A549 (cell line): Measurements from ENCODE around the gene ZNF423. TPM values are rescaled to one million over a fixed set of nuclear protein-coding genes. Genes with fewer than 3 reads are reported as not detected.

ENCODE experiments used
- ATAC-seq, 2 experiments: fragments of 200-7000 bp in 1 of 2; fragments of >200 bp in 1 of 2; cut with Nextera tagmentation in 1 of 2; cut with Tn5 transposase in 1 of 2; 3 replicates each; pipeline versions ENCODE4 v1.8.0 to v1.9.1; 2018 to 2020; ENCODE audit warnings: mild to moderate bottlenecking in 1 of 2, moderate library complexity in 1 of 2
- CTCF ChIA-PET: fragments of 300-600 bp; sonication (Branson Sonifier 250); formaldehyde crosslinking; extraction: SDS; loops from one replicate; lab custom pipeline; 2021; ENCODE audit warnings: antibody characterized with exemption, inconsistent platforms; lab: Yijun Ruan, JAX
- POLR2A ChIA-PET: fragments of 350-600 bp; formaldehyde crosslinking; extraction: SDS; loops from one replicate; lab custom pipeline; 2021; ENCODE audit warnings: antibody characterized with exemption, inconsistent platforms; lab: Yijun Ruan, JAX
- DNase-seq, 2 experiments: peaks; one replicate each; pipeline versions ENCODE4 v3.0.0 to v3.0.0-alpha.2; 2011 to 2016; ENCODE audit warnings: low read depth in 1 of 2, low spot score in 1 of 2
- FAIRE-seq: peaks from 2 replicates; lab custom pipeline; 2011; peaks lifted over from hg19 to GRCh38; lab: Jason Lieb, UNC
- H3K27ac ChIP-seq, 2 experiments: fragments of >200 bp; sonication (Bioruptor Twin); formaldehyde crosslinking; 3 replicates each; pipeline ENCODE4 v1.5.1; 2016 to 2017
- H3K4me1 ChIP-seq: fragments of >200 bp; sonication (Bioruptor Twin); formaldehyde crosslinking; 3 replicates; pipeline ENCODE4 v1.6.1; 2016
- H3K4me2 ChIP-seq: fragments of >200 bp; sonication (Bioruptor Twin); formaldehyde crosslinking; 3 replicates; pipeline ENCODE4 v1.6.1; 2016
- H3K4me3 ChIP-seq: fragments of >200 bp; sonication (Bioruptor Twin); formaldehyde crosslinking; 3 replicates; pipeline ENCODE4 v1.5.1; 2016
- H3K9me3 ChIP-seq: fragments of >200 bp; sonication (Bioruptor Twin); formaldehyde crosslinking; 3 replicates; pipeline ENCODE4 v1.6.1; 2016
- CBX2 ChIP-seq: fragments of 200-600 bp; sonication (generic); IDR thresholded peaks from 2 replicates; pipeline ENCODE4 v1.6.1; 2016; ENCODE audit warnings: low read depth, mild to moderate bottlenecking, borderline replicate concordance
- CBX8 ChIP-seq: fragments of 200-600 bp; sonication (generic); IDR thresholded peaks from 2 replicates; pipeline ENCODE4 v1.6.1; 2016
- CEBPB ChIP-seq, 2 experiments: fragments of >200 bp in 1 of 2; sonication (Bioruptor Twin) in 1 of 2; formaldehyde crosslinking in 1 of 2; IDR thresholded peaks; 2 replicates each; pipeline ENCODE4 v1.6.1; 2012 to 2016
- CHD2 ChIP-seq: fragments of 150-350 bp; IDR thresholded peaks from 2 replicates; pipeline ENCODE4 v1.6.1; 2014; ENCODE audit warnings: low read length; ENCODE audit not compliant: partially characterized antibody
- EP300 ChIP-seq, 2 experiments: fragments of >200 bp; sonication (Bioruptor Twin); formaldehyde crosslinking; IDR thresholded peaks; 2 replicates in 1 of 2; 3 replicates in 1 of 2; pipeline ENCODE4 v1.6.1; 2016 to 2017
- HEYL ChIP-seq: fragments of 250-450 bp; sonication (Bioruptor Pico); IDR thresholded peaks from 2 replicates; pipeline ENCODE4 v1.8.0; 2021; ENCODE audit warnings: mild to moderate bottlenecking, moderate library complexity
- HOXB5 ChIP-seq: fragments of 250-450 bp; sonication (Bioruptor Pico); IDR thresholded peaks from 2 replicates; pipeline ENCODE4 v1.5.0; 2020; ENCODE audit warnings: mild to moderate bottlenecking, moderate library complexity
- KDM1A ChIP-seq: fragments of 200-600 bp; sonication (generic); IDR thresholded peaks from 2 replicates; pipeline ENCODE4 v1.6.1; 2016; ENCODE audit warnings: low read depth, mild to moderate bottlenecking
- MAFK ChIP-seq: fragments of 450-650 bp; IDR thresholded peaks from 2 replicates; pipeline ENCODE4 v1.6.1; 2014; ENCODE audit not compliant: partially characterized antibody
- MAZ ChIP-seq: fragments of 150-350 bp; IDR thresholded peaks from 2 replicates; pipeline ENCODE4 v1.6.1; 2014; ENCODE audit warnings: antibody characterized with exemption, low read depth, low read length, borderline replicate concordance
- MYC ChIP-seq: IDR thresholded peaks from 2 replicates; pipeline ENCODE4 v1.6.1; 2012; ENCODE audit warnings: mild to moderate bottlenecking, inconsistent platforms, low read length, improper control_type of control experiment, borderline replicate concordance
- NR3C1 ChIP-seq: fragments of >200 bp; sonication (Bioruptor Twin); formaldehyde crosslinking; IDR thresholded peaks from 3 replicates; pipeline ENCODE4 v1.6.1; 2017
- PHF8 ChIP-seq: fragments of 200-600 bp; sonication (generic); IDR thresholded peaks from 2 replicates; pipeline ENCODE4 v1.6.1; 2016; ENCODE audit warnings: low read depth, mild to moderate bottlenecking, antibody characterized with exemption, moderate library complexity, borderline replicate concordance
- POLR2A ChIP-seq: IDR thresholded peaks from 2 replicates; pipeline ENCODE4 v1.6.1; 2012; ENCODE audit warnings: mild to moderate bottlenecking, low read length
- POLR2AphosphoS2 ChIP-seq: conservative IDR thresholded peaks from 2 replicates; pipeline ENCODE4 v1.6.1; 2012; ENCODE audit warnings: low read length, improper control_type of control experiment, inconsistent platforms
- RAD21 ChIP-seq, 2 experiments: fragments of >200 bp in 1 of 2; sonication (Bioruptor Twin) in 1 of 2; formaldehyde crosslinking in 1 of 2; IDR thresholded peaks in 1 of 2; conservative IDR thresholded peaks in 1 of 2; 2 replicates in 1 of 2; 3 replicates in 1 of 2; pipeline ENCODE4 v1.6.1; 2012 to 2018; ENCODE audit warnings: inconsistent platforms in 1 of 2
- RNF2 ChIP-seq: fragments of 200-600 bp; sonication (generic); IDR thresholded peaks from 2 replicates; pipeline ENCODE4 v1.6.1; 2016; ENCODE audit warnings: low read depth, mild to moderate bottlenecking, antibody characterized with exemption, moderate library complexity, borderline replicate concordance
- SMC3 ChIP-seq: fragments of >200 bp; sonication (Bioruptor Twin); formaldehyde crosslinking; IDR thresholded peaks from 3 replicates; pipeline ENCODE4 v1.6.1; 2018; ENCODE audit warnings: inconsistent platforms
- TFCP2L1 ChIP-seq: fragments of 250-450 bp; sonication (Bioruptor Pico); IDR thresholded peaks from 2 replicates; pipeline ENCODE4 v1.5.0; 2021; ENCODE audit warnings: mild to moderate bottlenecking
- TP53 ChIP-seq: fragments of 250-450 bp; sonication (Bioruptor Pico); IDR thresholded peaks from 2 replicates; pipeline ENCODE4 v1.5.0; 2021; ENCODE audit warnings: mild to moderate bottlenecking, moderate library complexity
- WGBS: methylation state at CpG from one replicate; pipeline ENCODE4 v1.1.6; 2017; ENCODE audit errors: missing lambda C conversion rate; 5-methylcytosine and 5-hydroxymethylcytosine counted together
- polyA plus RNA-seq, 4 experiments: library from polyadenylated mRNA; depleted of rRNA in 3 of 4; stranded (reverse); fragments of >200 nt; fragmentation: RNase III in 1 of 4; extraction: RNeasy Plus Mini Kit Qiagen cat#74134 plus additional on column Dnase treatment in 1 of 4; gene quantifications; 2 replicates in 3 of 4; 3 replicates in 1 of 4; pipeline ENCODE4 v1.2.3, GENCODE V29; 2011 to 2017
- TF ChIP-seq, protein P1 (sequence below): fragments of 250-450 bp; sonication (Bioruptor Pico); IDR thresholded peaks from 2 replicates; pipeline ENCODE4 v1.5.0; 2021; ENCODE audit warnings: mild to moderate bottlenecking, moderate library complexity, borderline replicate concordance
- TF ChIP-seq, protein P2 (sequence below): fragments of 250-450 bp; sonication (Bioruptor Pico); IDR thresholded peaks from 2 replicates; pipeline ENCODE4 v1.5.0; 2020; ENCODE audit warnings: low read depth, mild to moderate bottlenecking, moderate library complexity
- TF ChIP-seq, protein P3 (sequence below): IDR thresholded peaks from 2 replicates; pipeline ENCODE4 v1.6.1; 2012
- TF ChIP-seq, protein P4 (sequence below): fragments of >200 bp; sonication (Bioruptor Twin); formaldehyde crosslinking; IDR thresholded peaks from 3 replicates; pipeline ENCODE4 v1.6.1; 2016
- TF ChIP-seq, protein P5 (sequence below): fragments of 450-650 bp; IDR thresholded peaks from 2 replicates; pipeline ENCODE4 v1.6.1; 2014; ENCODE audit warnings: antibody characterized with exemption
- TF ChIP-seq, protein P6 (sequence below): fragments of >200 bp; sonication (Bioruptor Twin); formaldehyde crosslinking; IDR thresholded peaks from 3 replicates; pipeline ENCODE4 v1.5.1; 2016

The ZNF423 gene
- polyA plus RNA-seq, 2 of the 4 experiments (the other 2 are of a cell fraction): 0.04 to 0.10 TPM

DNA sequence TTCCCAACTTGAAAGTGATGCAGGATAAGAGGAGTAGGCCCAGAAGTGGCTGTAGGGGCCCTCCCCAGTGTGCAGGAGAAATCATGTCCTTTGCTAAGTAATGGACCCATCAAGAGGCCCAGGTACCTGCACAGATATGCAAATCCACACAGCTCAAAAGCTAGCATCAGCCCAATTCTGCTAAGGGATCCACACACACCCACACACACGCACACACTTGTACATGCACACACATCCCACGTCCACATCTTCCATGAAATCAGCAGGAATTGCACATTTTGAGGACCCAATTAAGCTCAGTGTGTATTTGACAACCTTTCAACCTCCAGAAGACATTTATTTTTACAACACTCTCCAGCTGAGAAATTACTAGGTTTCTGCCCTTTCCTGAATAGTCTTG is 297.5 kb downstream of the ZNF423 start:
- no peaks in the 10 kb centered on the region for H3K9me3 ChIP-seq
- H3K4me1 ChIP-seq: no peaks in the 10 kb centered on the region
- 10% methylated on average over 2 of the region's 2 CpGs for WGBS
- no peak overlapping the region for H3K27ac ChIP-seq
- CTCF ChIA-PET: interaction anchor here (0.7 kb wide), 1 partner anchor 238 kb away, joined by 4 read pairs; no protein-coding TSS in a partner anchor
- DNase-seq: no peak
- no peak for ATAC-seq
- no peak for FAIRE-seq
- no peak for TF ChIP-seq RNF2
- TF ChIP-seq HOXB5 (CRISPR knock-in tag): no peak
- TF ChIP-seq, protein P1, sequence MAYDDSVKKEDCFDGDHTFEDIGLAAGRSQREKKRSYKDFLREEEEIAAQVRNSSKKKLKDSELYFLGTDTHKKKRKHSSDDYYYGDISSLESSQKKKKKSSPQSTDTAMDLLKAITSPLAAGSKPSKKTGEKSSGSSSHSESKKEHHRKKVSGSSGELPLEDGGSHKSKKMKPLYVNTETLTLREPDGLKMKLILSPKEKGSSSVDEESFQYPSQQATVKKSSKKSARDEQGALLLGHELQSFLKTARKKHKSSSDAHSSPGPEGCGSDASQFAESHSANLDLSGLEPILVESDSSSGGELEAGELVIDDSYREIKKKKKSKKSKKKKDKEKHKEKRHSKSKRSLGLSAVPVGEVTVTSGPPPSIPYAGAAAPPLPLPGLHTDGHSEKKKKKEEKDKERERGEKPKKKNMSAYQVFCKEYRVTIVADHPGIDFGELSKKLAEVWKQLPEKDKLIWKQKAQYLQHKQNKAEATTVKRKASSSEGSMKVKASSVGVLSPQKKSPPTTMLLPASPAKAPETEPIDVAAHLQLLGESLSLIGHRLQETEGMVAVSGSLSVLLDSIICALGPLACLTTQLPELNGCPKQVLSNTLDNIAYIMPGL (CRISPR knock-in tag): no peak
- no peak for TF ChIP-seq EP300 (IDR thresholded peaks at IDR 0.05)
- no peak for TF ChIP-seq KDM1A
- TF ChIP-seq, protein P2, sequence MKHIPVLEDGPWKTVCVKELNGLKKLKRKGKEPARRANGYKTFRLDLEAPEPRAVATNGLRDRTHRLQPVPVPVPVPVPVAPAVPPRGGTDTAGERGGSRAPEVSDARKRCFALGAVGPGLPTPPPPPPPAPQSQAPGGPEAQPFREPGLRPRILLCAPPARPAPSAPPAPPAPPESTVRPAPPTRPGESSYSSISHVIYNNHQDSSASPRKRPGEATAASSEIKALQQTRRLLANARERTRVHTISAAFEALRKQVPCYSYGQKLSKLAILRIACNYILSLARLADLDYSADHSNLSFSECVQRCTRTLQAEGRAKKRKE (CRISPR knock-in tag): no peak
- no peak for TF ChIP-seq MAFK
- TF ChIP-seq, protein P3, sequence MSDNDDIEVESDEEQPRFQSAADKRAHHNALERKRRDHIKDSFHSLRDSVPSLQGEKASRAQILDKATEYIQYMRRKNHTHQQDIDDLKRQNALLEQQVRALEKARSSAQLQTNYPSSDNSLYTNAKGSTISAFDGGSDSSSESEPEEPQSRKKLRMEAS: no peak
- TF ChIP-seq CBX8: no peak
- no peak for TF ChIP-seq MAZ
- TF ChIP-seq CBX2: no peak
- no peak for TF ChIP-seq POLR2AphosphoS2
- TF ChIP-seq TFCP2L1: no peak
- no peak for TF ChIP-seq CEBPB (IDR thresholded peaks at IDR 0.05)
- no peak for TF ChIP-seq CHD2
- TF ChIP-seq, protein P4, sequence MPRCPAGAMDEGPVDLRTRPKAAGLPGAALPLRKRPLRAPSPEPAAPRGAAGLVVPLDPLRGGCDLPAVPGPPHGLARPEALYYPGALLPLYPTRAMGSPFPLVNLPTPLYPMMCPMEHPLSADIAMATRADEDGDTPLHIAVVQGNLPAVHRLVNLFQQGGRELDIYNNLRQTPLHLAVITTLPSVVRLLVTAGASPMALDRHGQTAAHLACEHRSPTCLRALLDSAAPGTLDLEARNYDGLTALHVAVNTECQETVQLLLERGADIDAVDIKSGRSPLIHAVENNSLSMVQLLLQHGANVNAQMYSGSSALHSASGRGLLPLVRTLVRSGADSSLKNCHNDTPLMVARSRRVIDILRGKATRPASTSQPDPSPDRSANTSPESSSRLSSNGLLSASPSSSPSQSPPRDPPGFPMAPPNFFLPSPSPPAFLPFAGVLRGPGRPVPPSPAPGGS: no peak
- TF ChIP-seq RAD21 (conservative IDR thresholded peaks at IDR 0.05 in 1 of 2, IDR thresholded peaks at IDR 0.05 in 1 of 2): no peak
- H3K4me3 ChIP-seq: no peak overlapping the region
- H3K4me2 ChIP-seq: no peak overlapping the region
- POLR2A ChIA-PET: no interaction called here

DNA sequence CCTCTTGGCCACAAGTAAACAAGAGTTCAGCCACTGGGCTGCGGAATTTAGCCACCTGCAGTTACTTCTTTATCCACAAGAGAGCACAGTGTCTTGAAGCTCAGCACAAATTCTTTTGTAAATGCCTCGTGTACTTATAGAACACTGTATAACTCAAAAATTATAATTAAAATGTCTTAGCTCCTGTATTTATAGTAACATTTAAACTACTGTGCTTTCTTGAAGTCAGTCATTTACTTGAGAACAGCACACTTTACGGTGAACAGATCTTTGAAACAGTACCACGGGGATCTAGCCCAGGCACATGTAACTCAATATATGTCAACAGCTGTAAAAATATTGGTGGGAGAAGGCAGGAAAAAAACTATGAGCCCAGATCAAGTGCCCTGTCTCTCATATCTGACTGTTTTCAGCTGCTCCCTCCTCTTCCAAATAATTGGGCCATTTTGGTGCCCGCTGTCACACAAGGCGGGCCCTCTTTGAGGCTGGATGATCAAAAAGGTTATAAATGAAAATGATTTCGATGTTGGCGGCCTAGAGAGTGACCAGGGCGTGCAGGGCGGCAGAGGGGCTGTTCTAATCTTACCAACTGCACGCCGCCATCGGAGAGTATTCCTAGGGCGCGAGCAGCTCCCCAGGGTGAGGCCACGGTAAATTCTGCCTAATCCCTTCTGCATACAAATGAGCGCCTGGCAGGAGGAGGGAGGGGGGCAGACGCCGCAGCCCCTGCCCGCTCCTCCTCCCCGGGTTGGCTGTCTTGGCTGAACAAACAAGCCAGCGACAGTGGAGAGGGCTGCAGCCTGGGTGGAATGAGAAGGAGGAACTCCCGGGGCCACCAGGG is 299.1 kb downstream of the ZNF423 start:
- Histone ChIP-seq H3K4me3 (no peak overlapping the region), H3K9me3 (no peaks in the 10 kb centered on the region), H3K27ac (no peak overlapping the region), H3K4me1 (no peaks in the 10 kb centered on the region), H3K4me2 (no peak overlapping the region)
- peak; percentile 31 to 35 for DNase-seq
- 36% methylated on average over 23 of the region's 23 CpGs for WGBS
- ChIA-PET CTCF (interaction anchor here (0.7 to 1.8 kb wide), 11 partner anchors 8 to 446 kb away, joined by 3 to 8 read pairs (median 3); no protein-coding TSS in a partner anchor), POLR2A (no interaction called here)
- peak; percentile 44 to 75; a peak in 3 of 6 replicates for ATAC-seq
- no peak for FAIRE-seq
- TF ChIP-seq, protein P5, sequence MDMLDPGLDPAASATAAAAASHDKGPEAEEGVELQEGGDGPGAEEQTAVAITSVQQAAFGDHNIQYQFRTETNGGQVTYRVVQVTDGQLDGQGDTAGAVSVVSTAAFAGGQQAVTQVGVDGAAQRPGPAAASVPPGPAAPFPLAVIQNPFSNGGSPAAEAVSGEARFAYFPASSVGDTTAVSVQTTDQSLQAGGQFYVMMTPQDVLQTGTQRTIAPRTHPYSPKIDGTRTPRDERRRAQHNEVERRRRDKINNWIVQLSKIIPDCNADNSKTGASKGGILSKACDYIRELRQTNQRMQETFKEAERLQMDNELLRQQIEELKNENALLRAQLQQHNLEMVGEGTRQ: no peak
- TF ChIP-seq, protein P3: no peak
- no peak for TF ChIP-seq HEYL (CRISPR knock-in tag)
- TF ChIP-seq MYC: no peak
- peak; percentile 37; the same call in 1 of the 3 replicates for TF ChIP-seq SMC3
- TF ChIP-seq NR3C1: no peak
- TF ChIP-seq TP53 (CRISPR knock-in tag): no peak
- TF ChIP-seq RNF2: no peak
- no peak for TF ChIP-seq MAZ
- TF ChIP-seq KDM1A: no peak
- no peak for TF ChIP-seq POLR2A
- TF ChIP-seq PHF8: no peak
- TF ChIP-seq, protein P1 (CRISPR knock-in tag): no peak
- TF ChIP-seq, protein P6, sequence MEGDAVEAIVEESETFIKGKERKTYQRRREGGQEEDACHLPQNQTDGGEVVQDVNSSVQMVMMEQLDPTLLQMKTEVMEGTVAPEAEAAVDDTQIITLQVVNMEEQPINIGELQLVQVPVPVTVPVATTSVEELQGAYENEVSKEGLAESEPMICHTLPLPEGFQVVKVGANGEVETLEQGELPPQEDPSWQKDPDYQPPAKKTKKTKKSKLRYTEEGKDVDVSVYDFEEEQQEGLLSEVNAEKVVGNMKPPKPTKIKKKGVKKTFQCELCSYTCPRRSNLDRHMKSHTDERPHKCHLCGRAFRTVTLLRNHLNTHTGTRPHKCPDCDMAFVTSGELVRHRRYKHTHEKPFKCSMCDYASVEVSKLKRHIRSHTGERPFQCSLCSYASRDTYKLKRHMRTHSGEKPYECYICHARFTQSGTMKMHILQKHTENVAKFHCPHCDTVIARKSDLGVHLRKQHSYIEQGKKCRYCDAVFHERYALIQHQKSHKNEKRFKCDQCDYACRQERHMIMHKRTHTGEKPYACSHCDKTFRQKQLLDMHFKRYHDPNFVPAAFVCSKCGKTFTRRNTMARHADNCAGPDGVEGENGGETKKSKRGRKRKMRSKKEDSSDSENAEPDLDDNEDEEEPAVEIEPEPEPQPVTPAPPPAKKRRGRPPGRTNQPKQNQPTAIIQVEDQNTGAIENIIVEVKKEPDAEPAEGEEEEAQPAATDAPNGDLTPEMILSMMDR: peak; percentile 24; the same call in 2 of the 3 replicates
